IPS-18c (cell line): Measurements from ENCODE around the gene FBXL16.
"Not testable (repeated sequence)": the region's sequence is repeated elsewhere in the genome, so short reads cannot be mapped to it uniquely, and the experiment has no call there.

Source experiments
- H3K4me3 ChIP-seq: 2 replicates; pipeline ENCODE4 v1.7.0; 2013; ENCODE audit warnings: low read depth, mild to moderate bottlenecking, low read length, moderate library complexity; ENCODE audit not compliant: insufficient read depth
- H3K9me3 ChIP-seq: one replicate; pipeline ENCODE4 v1.6.1; 2013; ENCODE audit warnings: mild to moderate bottlenecking, low read length, moderate library complexity; ENCODE audit not compliant: control insufficient read depth, insufficient read depth

Gene FBXL16

DNA sequence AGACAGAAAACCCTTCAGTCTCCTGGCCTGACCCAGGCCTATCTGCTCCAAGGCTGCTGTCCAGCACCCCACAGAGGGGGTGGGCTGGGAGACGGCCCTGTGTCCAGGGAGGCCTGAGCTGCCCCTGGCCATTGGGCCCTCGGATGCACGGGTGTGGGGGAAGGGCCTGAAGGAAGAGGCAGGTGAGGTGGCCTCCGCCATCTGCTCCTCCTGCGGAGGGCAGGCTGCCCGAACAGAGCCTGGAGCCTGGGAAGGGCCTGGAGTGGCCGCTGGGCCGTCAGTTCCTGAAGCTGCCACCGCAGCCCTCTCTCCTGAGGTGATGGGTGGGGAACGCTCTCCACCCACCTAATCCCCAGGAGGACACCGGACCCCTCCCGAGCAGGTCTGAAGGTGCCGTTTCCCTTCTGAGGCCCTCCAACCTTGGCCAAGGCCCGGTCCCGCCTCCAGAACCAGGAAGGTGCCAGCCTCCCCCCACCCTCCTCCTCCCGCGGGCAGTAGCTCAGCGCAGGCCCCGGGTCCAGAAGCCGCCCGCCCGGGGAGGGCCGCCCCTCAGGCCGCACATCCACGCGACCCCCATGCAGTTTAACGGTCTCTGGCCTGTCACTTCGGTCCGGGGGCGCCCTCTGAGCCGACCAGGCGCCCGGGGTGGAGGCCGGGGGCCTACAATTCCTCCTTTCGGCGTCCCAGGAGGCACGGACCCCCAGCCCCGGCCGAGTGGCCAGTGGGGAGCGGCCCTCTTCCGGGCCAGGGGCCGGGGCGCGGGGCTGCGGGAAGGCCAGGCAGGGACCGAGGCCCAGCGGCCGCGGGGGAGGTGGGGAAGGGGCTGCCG, 835 bp downstream of the FBXL16 start:
- no peaks in the 10 kb centered on the region for H3K9me3 ChIP-seq
- peak overlapping the region; percentile 34; the same call in 1 of the 2 replicates for H3K4me3 ChIP-seq

DNA sequence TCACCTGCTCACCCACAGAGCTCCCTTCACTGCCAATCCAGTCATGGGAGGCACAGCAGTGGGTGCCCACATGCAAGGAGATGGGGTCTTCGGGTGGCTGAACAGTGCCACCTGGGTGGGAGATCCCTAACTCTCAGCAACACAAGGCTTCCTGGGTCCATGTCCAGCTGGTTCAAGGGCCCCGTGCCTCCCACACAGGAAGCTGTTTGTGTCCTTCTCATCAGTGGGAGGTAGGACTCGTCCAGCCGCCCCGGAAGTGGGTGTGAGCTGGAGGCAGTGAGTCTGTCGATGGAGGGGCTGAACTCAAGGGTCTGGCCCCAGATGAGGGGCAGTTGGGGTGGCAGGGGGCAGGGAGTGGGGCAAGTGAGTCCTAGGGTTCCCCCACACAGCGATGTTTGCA, 1.6 kb downstream of the FBXL16 start:
- no peak overlapping the region for H3K4me3 ChIP-seq

GRCh38 chr16:703406-703805, 2.2 kb downstream of the FBXL16 start:
- Histone ChIP-seq H3K4me3 (no peak overlapping the region), H3K9me3 (no peaks in the 10 kb centered on the region)

More for the DNA sequence above, 1.6 kb downstream of the FBXL16 start:
- H3K9me3 ChIP-seq = no peaks in the 10 kb centered on the region

DNA sequence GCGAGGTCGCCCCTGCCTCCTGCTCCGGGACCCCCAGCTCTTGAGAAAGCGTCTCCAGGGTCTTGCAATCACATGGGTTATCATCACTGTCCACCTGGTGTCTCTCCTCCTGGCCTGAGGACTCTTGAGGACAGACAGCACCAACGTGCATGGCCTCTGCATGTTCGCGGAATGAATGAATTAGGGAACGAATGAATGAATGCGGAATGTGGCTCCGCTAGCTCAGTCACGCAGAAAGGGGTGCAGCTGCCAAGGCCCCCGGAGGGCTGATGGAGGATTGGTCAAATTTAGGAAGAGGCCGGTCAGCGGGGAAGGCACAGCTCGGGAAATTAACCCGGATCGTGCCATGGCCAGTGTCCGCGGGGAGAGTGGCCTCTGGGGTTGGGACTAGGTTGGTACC, 3.3 kb downstream of the FBXL16 start:
- H3K4me3 ChIP-seq = no peak overlapping the region
- no peaks in the 10 kb centered on the region for H3K9me3 ChIP-seq

GRCh38 chr16:700684-701584, 4.7 kb downstream of the FBXL16 start:
- no peaks in the 10 kb centered on the region for H3K9me3 ChIP-seq
- peak overlapping the region; percentile 36 for H3K4me3 ChIP-seq

- no peak overlapping the region for H3K4me3 ChIP-seq
Measured at GRCh38 chr16:698911-699671, 6.5 kb downstream of the FBXL16 start.

DNA sequence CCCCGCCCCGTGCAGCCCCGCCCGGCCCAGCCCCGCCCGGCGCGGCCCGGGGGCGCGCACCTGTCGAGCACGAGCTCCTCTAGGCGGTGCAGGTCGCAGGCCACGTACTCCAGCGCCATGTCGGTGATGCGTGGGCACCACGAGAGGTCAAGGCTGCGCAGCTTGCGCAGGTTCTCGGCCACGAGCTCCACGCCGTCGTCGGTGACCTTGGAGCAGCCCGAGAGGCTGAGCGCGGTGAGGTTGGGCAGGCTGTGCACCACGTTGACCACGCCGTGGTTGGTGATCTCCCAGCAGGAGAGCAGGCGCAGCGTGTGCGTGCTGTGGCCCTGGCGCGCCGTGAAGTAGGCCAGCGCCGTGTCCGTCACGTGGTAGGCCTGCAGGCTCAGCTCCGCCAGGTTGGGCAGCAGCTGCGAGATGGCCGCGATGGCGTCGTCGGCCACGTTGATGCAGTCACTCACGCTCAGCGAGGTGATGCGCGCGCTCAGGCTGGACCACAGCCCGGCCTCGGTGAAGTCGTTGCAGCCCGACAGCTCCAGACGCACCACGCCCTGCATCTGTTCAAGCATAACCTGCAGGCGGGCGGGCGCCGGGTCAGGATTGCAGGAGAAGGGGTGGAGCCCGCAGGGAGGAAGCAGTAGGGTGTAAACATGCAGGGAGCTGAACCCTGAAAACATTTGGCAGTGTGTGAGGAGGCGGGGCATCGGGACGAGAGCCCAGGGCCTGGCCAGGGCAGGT, 10.1 kb downstream of the FBXL16 start:
- Histone ChIP-seq H3K4me3 (peak overlapping the region; percentile 65), H3K9me3 (no peaks in the 10 kb centered on the region)

More at GRCh38 chr16:698911-699671, 6.5 kb downstream of the FBXL16 start:
- H3K9me3 ChIP-seq = no peaks in the 10 kb centered on the region

GRCh38 chr16:694863-695354, 10.7 kb downstream of the FBXL16 start:
- H3K9me3 ChIP-seq = no peaks in the 10 kb centered on the region
- H3K4me3 ChIP-seq = peak overlapping the region; percentile 57

DNA sequence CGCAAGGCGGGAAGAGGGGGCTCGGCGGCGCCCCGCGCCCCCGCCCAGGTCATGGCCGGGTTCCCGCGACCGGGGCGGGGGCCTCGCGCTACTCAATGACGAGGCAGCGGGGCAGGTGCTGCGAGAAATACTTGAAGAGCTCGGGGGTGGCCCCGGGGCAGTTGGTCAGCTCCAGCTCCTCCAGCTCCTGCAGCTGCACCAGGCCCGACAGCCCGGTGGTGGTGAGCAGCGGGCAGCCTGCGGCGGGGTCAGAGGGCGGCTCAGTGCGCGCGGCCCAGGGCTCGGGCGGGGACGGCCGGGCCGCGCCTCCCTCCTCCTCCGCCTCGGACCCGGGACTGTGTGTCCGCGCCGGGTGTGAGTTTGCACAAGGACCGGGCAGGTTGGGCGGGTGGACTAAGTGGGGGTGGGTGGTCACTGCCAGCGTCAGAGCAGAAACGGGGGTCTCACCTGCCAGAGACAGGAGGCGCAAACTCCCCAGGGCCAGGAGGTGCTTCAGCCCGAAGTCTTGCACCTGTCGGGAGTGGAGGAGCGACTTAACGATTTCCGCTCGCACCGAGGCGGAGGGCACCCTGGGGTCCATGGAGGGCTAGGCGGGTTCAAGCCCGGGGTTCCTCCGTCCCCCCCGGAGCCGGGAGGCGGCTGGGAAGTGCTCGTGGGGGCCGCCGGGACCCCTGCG, 11.3 kb downstream of the FBXL16 start:
- peak overlapping the region; percentile 57 for H3K4me3 ChIP-seq
- no peaks in the 10 kb centered on the region for H3K9me3 ChIP-seq

DNA sequence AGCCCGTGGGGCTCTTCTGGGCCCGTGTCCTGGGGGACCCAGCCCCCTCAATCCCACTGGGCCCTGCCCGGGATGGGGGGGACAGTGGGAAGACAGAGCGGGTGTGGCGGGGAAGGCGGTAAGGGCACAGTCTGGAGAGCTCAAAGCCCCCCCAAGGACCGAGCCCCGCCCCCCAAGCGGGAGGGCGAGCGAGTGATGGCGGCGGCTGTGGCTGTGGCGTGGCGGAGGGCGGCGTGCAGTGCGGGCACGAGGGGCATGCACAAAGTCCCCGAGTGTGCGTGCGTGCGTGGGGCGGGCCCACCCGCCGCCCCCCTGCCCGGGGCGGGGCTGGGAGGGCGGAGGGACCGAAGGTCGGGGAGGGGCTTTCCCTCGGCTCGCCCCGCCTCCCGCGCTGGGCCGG, 11.8 kb downstream of the FBXL16 start:
- no peaks in the 10 kb centered on the region for H3K9me3 ChIP-seq
- H3K4me3 ChIP-seq = peak overlapping the region; percentile 57

DNA sequence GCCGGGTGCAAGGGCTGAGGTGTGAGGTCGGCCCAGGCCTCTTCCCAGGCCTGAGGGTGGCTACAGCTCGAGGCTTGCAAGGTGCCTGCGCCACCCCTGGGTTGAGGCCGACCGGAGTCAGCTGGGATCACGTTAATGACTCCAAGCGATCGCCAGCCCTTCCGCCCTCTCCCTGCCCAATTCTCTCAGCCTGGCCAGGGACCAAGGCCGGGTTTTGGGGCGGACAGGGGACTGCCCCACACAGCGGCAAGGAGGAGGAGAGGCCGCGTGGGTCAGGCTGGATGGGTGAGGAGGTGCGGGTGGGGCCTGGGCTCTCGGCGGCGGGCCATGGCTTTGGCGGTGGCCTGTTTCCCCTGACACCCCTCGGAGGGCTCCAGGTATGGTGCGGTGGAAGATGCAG, 12.2 kb downstream of the FBXL16 start:
- Histone ChIP-seq H3K9me3 (no peaks in the 10 kb centered on the region), H3K4me3 (peak overlapping the region; percentile 57)

- H3K9me3 ChIP-seq = no peaks in the 10 kb centered on the region
- H3K4me3 ChIP-seq = no peak overlapping the region
Measured at GRCh38 chr16:692356-693108, 13.1 kb downstream of the FBXL16 start.

GRCh38 chr16:691242-691641, 14.4 kb downstream of the FBXL16 start:
- H3K9me3 ChIP-seq, H3K4me3 ChIP-seq: not testable (repeated sequence)

DNA sequence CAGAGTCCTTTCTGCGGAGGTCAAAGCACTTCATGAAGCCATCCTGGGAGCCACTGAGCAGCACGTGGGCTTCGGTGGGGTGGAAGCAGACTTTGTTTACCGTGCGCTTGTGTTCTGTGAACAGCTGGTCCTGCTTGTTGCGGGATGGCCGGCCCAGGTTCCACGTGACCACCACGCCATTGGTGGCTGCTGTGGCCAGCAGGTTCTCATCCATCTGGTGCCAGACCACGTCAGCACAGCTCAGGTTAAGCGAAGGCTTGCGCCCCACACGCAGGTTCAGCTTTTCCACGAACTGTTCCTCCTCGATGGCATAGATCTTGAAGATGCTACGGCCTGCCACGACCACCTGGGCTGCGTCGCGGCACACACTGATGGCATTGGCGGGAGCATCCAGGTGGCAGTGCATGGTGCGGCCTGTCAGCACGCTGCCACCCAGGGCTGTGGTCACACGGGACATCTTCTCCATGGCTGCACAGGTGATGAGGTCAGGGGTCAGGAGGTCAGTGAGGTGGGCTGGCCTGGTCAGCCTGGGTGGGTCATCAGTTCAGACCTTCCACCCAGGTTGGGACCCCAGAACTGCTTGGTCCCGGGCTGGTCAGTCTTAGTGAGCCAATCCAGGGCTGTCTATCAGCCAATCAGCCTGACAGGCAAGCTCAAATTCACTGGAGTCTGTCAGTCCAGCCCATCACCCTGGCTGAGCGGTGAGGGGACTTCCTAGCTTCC, 16.3 kb downstream of the FBXL16 start:
- Histone ChIP-seq H3K4me3 (peak overlapping the region; percentile 92), H3K9me3 (no peaks in the 10 kb centered on the region)

GRCh38 chr16:687499-687898, 18.1 kb downstream of the FBXL16 start:
- Histone ChIP-seq H3K4me3 (no peak overlapping the region), H3K9me3 (no peaks in the 10 kb centered on the region)
